HepG2 (cell line): ENCODE data around the gene FARSB. TPM values are rescaled to one million over a fixed set of nuclear protein-coding genes. Genes with fewer than 3 reads are reported as not detected.

Source experiments
- CREB1 ChIP-seq, 2 experiments: fragments of 450-650 bp in 1 of 2; IDR thresholded peaks; 2 replicates each; pipeline ENCODE4 v1.6.1; 2016 to 2017; ENCODE audit warnings: control low read depth in 1 of 2, mild to moderate bottlenecking in 1 of 2, missing compliant biosample characterization in 1 of 2, missing genetic modification characterization in 1 of 2
- ELF4 ChIP-seq: sonication (generic); formaldehyde crosslinking; IDR thresholded peaks from 2 replicates; pipeline ENCODE4 v1.5.0; 2020; ENCODE audit warnings: missing genetic modification reagents, mild to moderate bottlenecking, moderate library complexity, borderline replicate concordance
- KAT8 ChIP-seq: IDR thresholded peaks from 2 replicates; pipeline ENCODE4 v1.6.1; 2016; ENCODE audit warnings: missing genetic modification reagents, missing compliant biosample characterization
- KDM5A ChIP-seq: fragments of 200-600 bp; sonication (generic); IDR thresholded peaks from 2 replicates; pipeline ENCODE4 v1.7.0; 2018; ENCODE audit warnings: antibody characterized with exemption, mild to moderate bottlenecking, low read length, borderline replicate concordance
- NR2F2 ChIP-seq: IDR thresholded peaks from 2 replicates; pipeline ENCODE4 v1.6.1; 2012; ENCODE audit warnings: low read depth, inconsistent platforms, borderline replicate concordance
- PCBP1 ChIP-seq: fragments of 200-400 bp; formaldehyde crosslinking; IDR thresholded peaks from 2 replicates; pipeline ENCODE4 v1.6.1; 2017; ENCODE audit warnings: mild to moderate bottlenecking, low read depth, low read length, borderline replicate concordance
- PRPF4 ChIP-seq: fragments of 200-400 bp; formaldehyde crosslinking; IDR thresholded peaks from 2 replicates; pipeline ENCODE4 v1.6.1; 2016; ENCODE audit warnings: low read length, low read depth; ENCODE audit not compliant: poor library complexity, severe bottlenecking
- RELA ChIP-seq: sonication (generic); formaldehyde crosslinking; IDR thresholded peaks from 2 replicates; pipeline ENCODE4 v1.4.0; 2020; ENCODE audit warnings: missing genetic modification reagents
- SIN3B ChIP-seq: fragments of 150-350 bp; IDR thresholded peaks from 2 replicates; pipeline ENCODE4 v1.6.1; 2014; ENCODE audit warnings: low read length
- TAF15 ChIP-seq: fragments of 200-400 bp; formaldehyde crosslinking; IDR thresholded peaks from one replicate; pipeline ENCODE4 v1.6.1; 2018; ENCODE audit warnings: mild to moderate bottlenecking, low read depth, low read length; ENCODE audit not compliant: poor library complexity, severe bottlenecking
- ZNF160 ChIP-seq: sonication (generic); formaldehyde crosslinking; IDR thresholded peaks from 2 replicates; pipeline ENCODE4 v1.8.0; 2022; ENCODE audit warnings: mild to moderate bottlenecking, inconsistent platforms, missing genetic modification reagents
- ZNF629 ChIP-seq: sonication (generic); formaldehyde crosslinking; conservative IDR thresholded peaks from 2 replicates; pipeline ENCODE4 v1.5.0; 2020; ENCODE audit warnings: missing genetic modification reagents
- ZNF761 ChIP-seq: sonication (generic); formaldehyde crosslinking; conservative IDR thresholded peaks from 2 replicates; pipeline ENCODE4 v1.4.0; 2020; ENCODE audit warnings: mild to moderate bottlenecking, missing genetic modification reagents
- polyA plus RNA-seq, 8 experiments: library from polyadenylated mRNA; depleted of rRNA in 3 of 8; stranded (reverse) in 7 of 8; unstranded in 1 of 8; fragments of >200 nt; fragmentation: Illumina TruSeq in 4 of 8; extraction: Trizol in 4 of 8; gene quantifications; 2 replicates each; pipeline versions ENCODE4 v1.2.1 to v1.2.3, GENCODE V29; 2011 to 2016; ENCODE audit warnings: low read depth in 4 of 8, missing spikeins in 1 of 8, mixed read lengths in 1 of 8; ENCODE audit not compliant: insufficient read depth in 1 of 8
- total RNA-seq, 5 experiments: library from RNA; depleted of rRNA; stranded (reverse); fragments of >200 nt; fragmentation: Illumina TruSeq; extraction: Trizol; gene quantifications; 2 replicates each; pipeline ENCODE4 v1.2.3, GENCODE V29; 2016; ENCODE audit warnings: low read depth in 1 of 5
- TF ChIP-seq, protein P1 (sequence below): IDR thresholded peaks from 2 replicates; pipeline ENCODE4 v1.4.0; 2020; ENCODE audit warnings: mild to moderate bottlenecking, missing genetic modification reagents
- TF ChIP-seq, protein P2 (sequence below): sonication (generic); formaldehyde crosslinking; IDR thresholded peaks from 2 replicates; pipeline ENCODE4 v1.4.0; 2020; ENCODE audit warnings: missing genetic modification reagents
- TF ChIP-seq, protein P3 (sequence below): sonication (generic); formaldehyde crosslinking; IDR thresholded peaks from 2 replicates; pipeline ENCODE4 v1.4.0; 2020; ENCODE audit warnings: missing genetic modification reagents
- TF ChIP-seq, protein P4 (sequence below): IDR thresholded peaks from 2 replicates; pipeline ENCODE4 v1.6.1; 2016; ENCODE audit warnings: mild to moderate bottlenecking, missing biosample characterization, missing genetic modification reagents

Gene FARSB
- total and polyA plus RNA-seq, 2 of the 13 experiments (the other 11 are each of a cell fraction or from before 2014, with no cell fraction given), result 23.3 to 45.9 TPM

DNA sequence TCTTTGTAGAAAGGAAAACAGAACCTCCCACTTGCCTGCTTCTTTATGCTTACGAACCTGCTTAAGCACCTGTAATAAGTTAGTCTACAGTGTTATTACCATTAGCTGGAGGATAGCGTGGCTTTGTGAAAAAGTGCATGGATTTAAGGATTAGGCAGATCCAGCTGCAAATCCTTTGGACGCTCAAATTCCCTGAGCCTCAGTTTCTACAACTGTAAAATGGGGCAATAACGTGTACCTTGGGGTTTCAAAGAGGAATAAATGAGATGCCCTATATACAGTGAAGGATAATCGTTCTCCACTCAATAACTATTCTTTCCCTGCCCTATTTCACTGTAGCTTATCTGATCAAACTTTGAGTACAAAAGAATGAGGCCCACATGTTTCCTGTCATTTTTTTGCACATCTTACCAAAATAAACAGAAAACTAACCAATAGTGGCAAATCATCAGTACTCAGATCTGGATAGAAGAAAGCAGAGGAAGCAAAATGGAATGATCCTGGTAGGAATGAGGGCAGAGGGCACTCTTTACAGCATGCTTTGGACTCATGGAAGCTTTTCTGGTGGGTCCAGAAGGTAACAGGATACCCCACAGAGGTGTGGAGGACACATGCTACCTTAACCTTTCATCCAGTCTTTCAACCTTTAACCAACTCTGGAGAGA lies 30.3 kb upstream of the FARSB start (continued):
- TF ChIP-seq, protein P1, sequence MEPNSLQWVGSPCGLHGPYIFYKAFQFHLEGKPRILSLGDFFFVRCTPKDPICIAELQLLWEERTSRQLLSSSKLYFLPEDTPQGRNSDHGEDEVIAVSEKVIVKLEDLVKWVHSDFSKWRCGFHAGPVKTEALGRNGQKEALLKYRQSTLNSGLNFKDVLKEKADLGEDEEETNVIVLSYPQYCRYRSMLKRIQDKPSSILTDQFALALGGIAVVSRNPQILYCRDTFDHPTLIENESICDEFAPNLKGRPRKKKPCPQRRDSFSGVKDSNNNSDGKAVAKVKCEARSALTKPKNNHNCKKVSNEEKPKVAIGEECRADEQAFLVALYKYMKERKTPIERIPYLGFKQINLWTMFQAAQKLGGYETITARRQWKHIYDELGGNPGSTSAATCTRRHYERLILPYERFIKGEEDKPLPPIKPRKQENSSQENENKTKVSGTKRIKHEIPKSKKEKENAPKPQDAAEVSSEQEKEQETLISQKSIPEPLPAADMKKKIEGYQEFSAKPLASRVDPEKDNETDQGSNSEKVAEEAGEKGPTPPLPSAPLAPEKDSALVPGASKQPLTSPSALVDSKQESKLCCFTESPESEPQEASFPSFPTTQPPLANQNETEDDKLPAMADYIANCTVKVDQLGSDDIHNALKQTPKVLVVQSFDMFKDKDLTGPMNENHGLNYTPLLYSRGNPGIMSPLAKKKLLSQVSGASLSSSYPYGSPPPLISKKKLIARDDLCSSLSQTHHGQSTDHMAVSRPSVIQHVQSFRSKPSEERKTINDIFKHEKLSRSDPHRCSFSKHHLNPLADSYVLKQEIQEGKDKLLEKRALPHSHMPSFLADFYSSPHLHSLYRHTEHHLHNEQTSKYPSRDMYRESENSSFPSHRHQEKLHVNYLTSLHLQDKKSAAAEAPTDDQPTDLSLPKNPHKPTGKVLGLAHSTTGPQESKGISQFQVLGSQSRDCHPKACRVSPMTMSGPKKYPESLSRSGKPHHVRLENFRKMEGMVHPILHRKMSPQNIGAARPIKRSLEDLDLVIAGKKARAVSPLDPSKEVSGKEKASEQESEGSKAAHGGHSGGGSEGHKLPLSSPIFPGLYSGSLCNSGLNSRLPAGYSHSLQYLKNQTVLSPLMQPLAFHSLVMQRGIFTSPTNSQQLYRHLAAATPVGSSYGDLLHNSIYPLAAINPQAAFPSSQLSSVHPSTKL (CRISPR knock-in tag), result peak; percentile 29; the same call in 1 of the 2 replicates
- TF ChIP-seq, protein P2, sequence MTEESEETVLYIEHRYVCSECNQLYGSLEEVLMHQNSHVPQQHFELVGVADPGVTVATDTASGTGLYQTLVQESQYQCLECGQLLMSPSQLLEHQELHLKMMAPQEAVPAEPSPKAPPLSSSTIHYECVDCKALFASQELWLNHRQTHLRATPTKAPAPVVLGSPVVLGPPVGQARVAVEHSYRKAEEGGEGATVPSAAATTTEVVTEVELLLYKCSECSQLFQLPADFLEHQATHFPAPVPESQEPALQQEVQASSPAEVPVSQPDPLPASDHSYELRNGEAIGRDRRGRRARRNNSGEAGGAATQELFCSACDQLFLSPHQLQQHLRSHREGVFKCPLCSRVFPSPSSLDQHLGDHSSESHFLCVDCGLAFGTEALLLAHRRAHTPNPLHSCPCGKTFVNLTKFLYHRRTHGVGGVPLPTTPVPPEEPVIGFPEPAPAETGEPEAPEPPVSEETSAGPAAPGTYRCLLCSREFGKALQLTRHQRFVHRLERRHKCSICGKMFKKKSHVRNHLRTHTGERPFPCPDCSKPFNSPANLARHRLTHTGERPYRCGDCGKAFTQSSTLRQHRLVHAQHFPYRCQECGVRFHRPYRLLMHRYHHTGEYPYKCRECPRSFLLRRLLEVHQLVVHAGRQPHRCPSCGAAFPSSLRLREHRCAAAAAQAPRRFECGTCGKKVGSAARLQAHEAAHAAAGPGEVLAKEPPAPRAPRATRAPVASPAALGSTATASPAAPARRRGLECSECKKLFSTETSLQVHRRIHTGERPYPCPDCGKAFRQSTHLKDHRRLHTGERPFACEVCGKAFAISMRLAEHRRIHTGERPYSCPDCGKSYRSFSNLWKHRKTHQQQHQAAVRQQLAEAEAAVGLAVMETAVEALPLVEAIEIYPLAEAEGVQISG (CRISPR knock-in tag), result no peak
- peak; percentile 93 for TF ChIP-seq ZNF629
- TF ChIP-seq PRPF4, result no peak
- TF ChIP-seq RELA (CRISPR knock-in tag), result no peak
- TF ChIP-seq ZNF160 (CRISPR knock-in tag), result no peak
- TF ChIP-seq KAT8 (CRISPR knock-in tag), result no peak
- TF ChIP-seq, protein P3, sequence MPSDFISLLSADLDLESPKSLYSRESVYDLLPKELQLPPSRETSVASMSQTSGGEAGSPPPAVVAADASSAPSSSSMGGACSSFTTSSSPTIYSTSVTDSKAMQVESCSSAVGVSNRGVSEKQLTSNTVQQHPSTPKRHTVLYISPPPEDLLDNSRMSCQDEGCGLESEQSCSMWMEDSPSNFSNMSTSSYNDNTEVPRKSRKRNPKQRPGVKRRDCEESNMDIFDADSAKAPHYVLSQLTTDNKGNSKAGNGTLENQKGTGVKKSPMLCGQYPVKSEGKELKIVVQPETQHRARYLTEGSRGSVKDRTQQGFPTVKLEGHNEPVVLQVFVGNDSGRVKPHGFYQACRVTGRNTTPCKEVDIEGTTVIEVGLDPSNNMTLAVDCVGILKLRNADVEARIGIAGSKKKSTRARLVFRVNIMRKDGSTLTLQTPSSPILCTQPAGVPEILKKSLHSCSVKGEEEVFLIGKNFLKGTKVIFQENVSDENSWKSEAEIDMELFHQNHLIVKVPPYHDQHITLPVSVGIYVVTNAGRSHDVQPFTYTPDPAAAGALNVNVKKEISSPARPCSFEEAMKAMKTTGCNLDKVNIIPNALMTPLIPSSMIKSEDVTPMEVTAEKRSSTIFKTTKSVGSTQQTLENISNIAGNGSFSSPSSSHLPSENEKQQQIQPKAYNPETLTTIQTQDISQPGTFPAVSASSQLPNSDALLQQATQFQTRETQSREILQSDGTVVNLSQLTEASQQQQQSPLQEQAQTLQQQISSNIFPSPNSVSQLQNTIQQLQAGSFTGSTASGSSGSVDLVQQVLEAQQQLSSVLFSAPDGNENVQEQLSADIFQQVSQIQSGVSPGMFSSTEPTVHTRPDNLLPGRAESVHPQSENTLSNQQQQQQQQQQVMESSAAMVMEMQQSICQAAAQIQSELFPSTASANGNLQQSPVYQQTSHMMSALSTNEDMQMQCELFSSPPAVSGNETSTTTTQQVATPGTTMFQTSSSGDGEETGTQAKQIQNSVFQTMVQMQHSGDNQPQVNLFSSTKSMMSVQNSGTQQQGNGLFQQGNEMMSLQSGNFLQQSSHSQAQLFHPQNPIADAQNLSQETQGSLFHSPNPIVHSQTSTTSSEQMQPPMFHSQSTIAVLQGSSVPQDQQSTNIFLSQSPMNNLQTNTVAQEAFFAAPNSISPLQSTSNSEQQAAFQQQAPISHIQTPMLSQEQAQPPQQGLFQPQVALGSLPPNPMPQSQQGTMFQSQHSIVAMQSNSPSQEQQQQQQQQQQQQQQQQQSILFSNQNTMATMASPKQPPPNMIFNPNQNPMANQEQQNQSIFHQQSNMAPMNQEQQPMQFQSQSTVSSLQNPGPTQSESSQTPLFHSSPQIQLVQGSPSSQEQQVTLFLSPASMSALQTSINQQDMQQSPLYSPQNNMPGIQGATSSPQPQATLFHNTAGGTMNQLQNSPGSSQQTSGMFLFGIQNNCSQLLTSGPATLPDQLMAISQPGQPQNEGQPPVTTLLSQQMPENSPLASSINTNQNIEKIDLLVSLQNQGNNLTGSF, result no peak
- TF ChIP-seq SIN3B, result no peak
- no peak for TF ChIP-seq CREB1 (IDR thresholded peaks at IDR 0.05)
- peak; percentile 36; the same call in 1 of the 2 replicates for TF ChIP-seq CREB1 (CRISPR knock-in tag; IDR thresholded peaks at IDR 0.05)
- no peak for TF ChIP-seq ZNF761 (CRISPR knock-in tag)
- TF ChIP-seq PCBP1, result no peak
- 0 out of 2 replicates have a peak, but pooled peaks have one; percentile 36 for TF ChIP-seq NR2F2
- no peak for TF ChIP-seq TAF15
- TF ChIP-seq KDM5A, result no peak
- TF ChIP-seq, protein P4, sequence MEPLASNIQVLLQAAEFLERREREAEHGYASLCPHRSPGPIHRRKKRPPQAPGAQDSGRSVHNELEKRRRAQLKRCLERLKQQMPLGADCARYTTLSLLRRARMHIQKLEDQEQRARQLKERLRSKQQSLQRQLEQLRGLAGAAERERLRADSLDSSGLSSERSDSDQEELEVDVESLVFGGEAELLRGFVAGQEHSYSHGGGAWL (CRISPR knock-in tag), result no peak
- TF ChIP-seq ELF4 (CRISPR knock-in tag), result no peak
